COR-L47 (cell line): ENCODE measurements around the gene CDKAL1.

Source experiments
- DNase-seq: peaks from one replicate; lab custom pipeline; 2025; lab: John Stamatoyannopoulos, UW

Gene CDKAL1

GRCh38 chr6:21259660-21260059 is 725.4 kb downstream of the CDKAL1 start:
- DNase-seq: no peak

GRCh38 chr6:21262504-21262903 is 728.2 kb downstream of the CDKAL1 start:
- no peak for DNase-seq

DNA sequence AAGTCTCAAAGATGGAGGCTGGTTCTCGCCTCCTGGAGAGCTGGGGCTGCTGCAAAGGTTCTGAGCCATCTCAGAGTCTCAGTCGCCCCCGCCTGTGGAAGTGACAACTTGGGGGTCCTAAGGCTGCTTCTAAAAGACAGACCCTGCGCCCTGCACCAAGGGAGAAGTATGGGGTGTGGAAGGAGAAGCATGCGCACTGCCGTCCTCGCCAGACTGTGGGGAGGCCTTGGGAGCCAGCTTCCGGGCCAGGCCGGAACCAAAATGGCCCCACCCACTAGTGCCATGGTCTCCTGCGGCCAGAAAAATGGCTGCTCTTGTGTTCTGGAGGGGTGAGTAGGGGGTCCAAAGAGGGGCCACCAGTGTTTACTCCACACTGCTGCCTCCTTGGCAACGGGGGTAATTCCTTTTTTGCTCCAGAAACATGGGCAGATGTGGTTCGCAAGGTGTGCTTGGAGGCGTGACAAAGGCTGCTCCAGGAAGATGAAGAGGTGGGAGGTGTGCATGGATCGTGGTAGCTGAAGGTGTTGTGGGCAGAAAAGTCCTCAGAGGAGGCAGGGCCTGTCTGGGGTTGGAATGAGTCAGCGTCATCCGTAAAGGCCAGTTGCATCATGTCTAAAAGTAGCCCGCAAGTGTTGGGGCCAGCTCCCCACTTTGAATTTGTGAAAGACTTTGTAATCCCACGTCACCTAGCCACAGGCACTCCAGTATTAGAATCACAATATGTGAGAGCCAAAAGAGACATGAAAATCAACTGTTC is 729.5 kb downstream of the CDKAL1 start:
- DNase-seq: no peak

- peak; percentile 57 for DNase-seq
Measured at GRCh38 chr6:21264288-21265033, 730.2 kb downstream of the CDKAL1 start.

DNA sequence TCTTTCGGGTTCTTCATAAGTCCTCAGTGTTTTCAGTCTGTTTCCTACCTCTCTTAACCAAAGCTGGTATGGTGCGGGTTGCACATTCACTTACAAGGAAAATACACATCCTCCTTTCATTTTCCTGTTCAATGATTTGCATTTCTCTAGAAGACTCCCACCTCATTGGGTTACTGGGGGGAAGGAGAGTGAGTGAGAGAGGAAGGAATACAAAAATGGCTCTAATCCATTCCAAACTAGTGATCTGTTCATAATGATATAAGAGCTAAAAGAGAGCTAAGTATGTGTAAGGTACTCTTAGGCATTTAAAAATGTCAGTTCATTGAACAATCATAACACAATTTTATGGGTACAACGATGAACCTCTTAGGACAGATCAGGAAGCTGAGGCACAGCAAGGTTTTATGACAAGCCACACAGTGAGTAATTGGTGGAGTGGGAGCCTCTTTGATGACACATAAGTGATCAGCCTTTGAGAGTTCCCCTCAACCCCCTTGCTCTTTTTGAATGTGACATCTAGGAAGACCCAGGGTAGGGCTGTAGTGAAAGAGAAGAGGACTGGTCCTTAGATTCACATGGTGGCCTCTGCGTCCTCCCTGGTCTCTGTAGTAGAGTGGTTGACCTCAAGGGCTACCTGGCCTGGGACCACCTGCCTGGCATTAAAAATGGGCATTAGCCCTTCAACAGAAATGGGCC is 730.9 kb downstream of the CDKAL1 start:
- DNase-seq: no peak

- DNase-seq: no peak
Measured at GRCh38 chr6:21265730-21266044, 731.4 kb downstream of the CDKAL1 start.

- DNase-seq: no peak
Measured at GRCh38 chr6:21270636-21271201, 736.5 kb downstream of the CDKAL1 start.

DNA sequence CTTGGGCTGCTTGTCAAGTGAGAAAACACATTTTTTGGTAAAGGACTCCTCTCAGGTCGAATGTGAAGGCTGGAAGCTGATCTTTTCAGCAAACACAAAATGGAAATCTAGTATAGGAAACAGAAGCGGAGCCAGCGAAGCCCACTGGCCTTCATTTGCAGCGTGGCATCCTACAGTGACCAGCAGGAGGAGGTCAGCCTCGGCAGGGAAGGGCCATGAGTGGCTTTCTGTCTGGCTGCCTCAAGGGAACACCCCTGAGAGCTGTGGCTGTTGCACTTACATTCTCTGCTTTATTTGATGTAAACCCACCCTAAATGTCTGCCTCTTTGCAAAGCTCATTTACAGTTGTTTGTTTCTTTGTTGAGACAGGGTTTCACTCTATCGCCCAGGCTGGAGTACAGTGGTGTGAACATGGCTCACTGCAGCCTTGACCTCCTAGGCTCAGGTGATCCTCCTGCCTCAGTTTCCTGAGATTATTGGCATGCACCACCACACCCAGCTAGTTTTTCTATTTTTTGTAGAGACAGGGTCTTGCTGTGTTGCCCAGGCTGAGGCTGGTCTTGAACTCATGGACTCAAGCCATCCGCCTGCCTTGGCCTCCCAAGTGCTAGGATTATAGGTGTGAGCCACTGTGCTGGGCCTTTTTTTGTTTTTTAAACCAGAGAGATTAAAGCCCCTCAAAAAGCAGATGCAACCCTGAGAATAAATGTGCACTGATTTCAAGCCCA is 737.3 kb downstream of the CDKAL1 start:
- no peak for DNase-seq

DNA sequence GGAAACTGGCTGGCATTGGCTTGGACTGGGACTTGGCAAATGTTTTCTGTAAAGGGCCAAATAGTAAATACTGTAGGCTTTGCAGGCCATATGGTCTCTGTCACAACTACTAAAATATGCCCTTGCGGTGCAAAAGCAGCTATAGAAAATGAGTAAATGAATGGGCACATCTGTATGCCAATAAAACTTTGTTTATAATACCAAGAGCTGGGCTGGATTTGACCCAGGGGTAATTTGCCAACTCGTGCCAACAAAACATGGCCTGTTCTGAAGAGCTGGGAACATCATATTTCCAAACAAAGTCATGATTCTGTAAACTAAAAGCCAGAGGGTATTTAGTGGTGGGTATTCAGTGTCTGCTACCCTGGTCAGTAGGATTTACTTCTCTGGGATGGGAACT is 739.2 kb downstream of the CDKAL1 start:
- DNase-seq: no peak

DNA sequence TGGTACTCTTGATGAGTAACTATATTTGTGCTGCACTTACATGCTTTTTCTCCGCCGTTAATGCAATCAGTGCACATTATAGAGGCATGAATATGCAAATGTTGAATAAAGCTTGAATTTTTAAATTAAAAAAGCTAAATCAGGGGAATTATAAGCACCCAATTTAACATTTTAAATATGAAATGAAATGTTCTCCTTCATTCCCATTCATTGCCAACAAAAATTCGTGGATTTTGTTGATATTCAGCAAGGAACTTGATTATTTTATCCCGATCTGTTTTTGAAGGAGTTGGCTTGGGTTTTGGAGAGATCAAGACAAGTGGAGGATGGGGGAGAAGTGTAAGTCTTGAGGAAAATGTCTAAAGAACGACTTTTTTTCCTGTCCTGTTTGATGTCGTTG is 740.6 kb downstream of the CDKAL1 start:
- no peak for DNase-seq

- DNase-seq: no peak
Measured at GRCh38 chr6:21277601-21278374, 743.5 kb downstream of the CDKAL1 start.

DNA sequence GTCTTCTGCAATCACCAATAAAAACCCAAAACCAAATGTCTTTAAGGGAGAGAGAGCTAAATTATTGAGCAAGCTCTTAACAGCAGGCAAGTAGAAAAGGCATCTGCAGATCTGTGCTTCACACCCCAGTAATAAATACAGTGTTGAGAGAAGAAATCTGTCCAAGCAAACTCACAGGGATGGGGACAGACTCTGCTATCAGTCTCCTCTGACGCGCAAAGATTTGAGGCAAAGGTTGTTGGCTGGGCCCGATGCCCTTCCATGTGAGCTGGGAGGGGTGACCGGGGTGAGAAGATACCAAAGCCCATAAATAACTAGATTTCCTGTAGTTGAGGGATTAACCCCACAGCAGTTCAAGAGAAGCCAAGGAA is 744.1 kb downstream of the CDKAL1 start:
- no peak for DNase-seq

- DNase-seq: no peak
Measured at GRCh38 chr6:21279619-21280018, 745.4 kb downstream of the CDKAL1 start.

DNA sequence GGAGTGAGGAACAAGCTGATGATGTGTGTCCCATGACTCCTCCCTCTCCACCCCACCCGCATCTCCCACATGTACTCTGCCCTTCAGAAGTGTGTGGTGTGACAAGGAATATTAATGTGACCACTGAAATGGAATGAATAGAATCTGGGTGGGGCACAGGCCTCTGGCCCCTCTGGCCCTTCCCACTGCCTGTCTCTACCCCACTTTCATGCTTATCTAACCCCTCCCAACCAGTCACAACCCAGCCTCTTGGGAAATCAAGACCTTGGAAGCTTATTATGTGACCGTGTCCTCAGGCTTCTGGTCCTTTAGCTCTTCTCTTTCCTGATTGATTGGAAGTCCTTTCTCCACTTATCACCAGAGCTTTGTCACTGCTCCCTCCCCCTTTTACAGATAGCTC is 747.1 kb downstream of the CDKAL1 start:
- no peak for DNase-seq
